Measurements from ENCODE around the gene SLC2A13. TPM values are rescaled to one million over a fixed set of nuclear protein-coding genes. Genes with fewer than 3 reads are reported as not detected.

Gene SLC2A13
- total RNA-seq, 1 experiment from 2014 or later, result 7.0 TPM

DNA sequence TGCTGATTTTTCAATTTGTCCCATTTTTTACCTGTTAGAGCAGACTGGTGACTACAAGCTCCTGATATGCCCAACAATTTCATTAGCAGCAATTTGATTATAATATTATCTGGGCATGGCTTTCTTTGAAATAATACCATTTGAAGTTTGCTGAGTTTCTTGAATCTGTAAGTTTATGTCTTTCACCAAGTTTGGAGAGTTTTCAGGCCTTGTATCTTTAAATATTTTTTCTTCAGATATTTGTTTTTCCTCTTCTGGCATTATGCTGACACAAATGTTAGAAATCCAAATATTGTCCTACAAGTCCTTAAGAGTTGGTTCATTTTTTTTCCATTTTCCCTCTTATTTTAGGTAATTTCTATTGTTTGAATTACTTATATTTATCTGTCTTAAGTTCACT is 30.4 kb downstream of the SLC2A13 start:
- H4K5ac ChIP-seq (ENCODE audit: insufficient read length, low read depth, low read length), result no peak overlapping the region
- H3K4me3 Mint-ChIP-seq, result no peak overlapping the region
- no peak overlapping the region for H2AFZ ChIP-seq (ENCODE audit: low read length)
- no peaks in the 10 kb centered on the region for H3K9me3 ChIP-seq (ENCODE audit: control insufficient read depth, low read depth, low read length)
- no peaks in the 10 kb centered on the region for H3K27me3 ChIP-seq (ENCODE audit: insufficient read depth, low read length)
- H3K4me1 ChIP-seq (ENCODE audit: insufficient read depth, low read length), result no peaks in the 10 kb centered on the region
- H3K4me2 ChIP-seq (ENCODE audit: insufficient read depth, insufficient read length, low read length), result no peak overlapping the region
- H3K56ac ChIP-seq (ENCODE audit: insufficient read length, low read depth, low read length), result no peak overlapping the region
- H3K23me2 ChIP-seq (ENCODE audit: insufficient read length, low read depth, low read length, poor library complexity, severe bottlenecking), result no peaks in the 10 kb centered on the region
- peaks cover 34 to 43% of the 10 kb centered on the region in 2 experiments for H3K9me3 Mint-ChIP-seq
- no peak overlapping the region for H2BK5ac ChIP-seq (ENCODE audit: insufficient read length, low read length)
- no peak overlapping the region for H2AK5ac ChIP-seq (ENCODE audit: insufficient read length, low read length)
- H3K79me1 ChIP-seq (ENCODE audit: insufficient read depth, low read depth, low read length, poor library complexity, severe bottlenecking), result no peaks in the 10 kb centered on the region
- no peak overlapping the region for H3K18ac ChIP-seq (ENCODE audit: insufficient read length, low read depth, low read length)
- H4K91ac ChIP-seq (ENCODE audit: insufficient read length, low read depth, low read length), result no peak overlapping the region
- no peak overlapping the region for H3K9ac ChIP-seq (ENCODE audit: extremely low read depth, insufficient read length, low read length)
- no peak overlapping the region for H3K27ac ChIP-seq (ENCODE audit: insufficient read length, low read depth, low read length)
- peaks cover 12 to 43% (median 15%) of the 10 kb centered on the region in 3 experiments for H3K36me3 Mint-ChIP-seq (ENCODE audit: insufficient read depth in 1 of 3, low read depth in 3 of 3)
- H2BK12ac ChIP-seq (ENCODE audit: insufficient read length, low read depth, low read length), result no peak overlapping the region
- H3K4me1 Mint-ChIP-seq, result no peaks in the 10 kb centered on the region
- no peak overlapping the region for H2BK15ac ChIP-seq (ENCODE audit: low read depth, low read length)
- H3K4ac ChIP-seq (ENCODE audit: low read depth, low read length), result no peak overlapping the region
- H2BK120ac ChIP-seq (ENCODE audit: low read depth, low read length, poor library complexity, severe bottlenecking), result no peak overlapping the region
- H3K27ac Mint-ChIP-seq, result no peak overlapping the region
- no peak overlapping the region for H3T11ph ChIP-seq (ENCODE audit: low read length)
- H2BK20ac ChIP-seq (ENCODE audit: low read depth, low read length, poor library complexity, severe bottlenecking), result no peak overlapping the region
- H3K27me3 Mint-ChIP-seq (ENCODE audit: low read depth), result no peaks in the 10 kb centered on the region; the same call in none of the 2 replicates
- H3K14ac ChIP-seq (ENCODE audit: insufficient read depth, low read length), result no peak overlapping the region
- DNase-seq, result no peak
- H4K8ac ChIP-seq (replicated peaks; ENCODE audit: insufficient read length, low read depth, low read length), result no peak overlapping the region
- H3K23ac ChIP-seq (ENCODE audit: insufficient read length, low read depth, low read length), result no peak overlapping the region
- no peaks in the 10 kb centered on the region for H4K20me1 ChIP-seq (ENCODE audit: control insufficient read depth, insufficient read depth, insufficient read length)
- TF ChIP-seq, protein P1, sequence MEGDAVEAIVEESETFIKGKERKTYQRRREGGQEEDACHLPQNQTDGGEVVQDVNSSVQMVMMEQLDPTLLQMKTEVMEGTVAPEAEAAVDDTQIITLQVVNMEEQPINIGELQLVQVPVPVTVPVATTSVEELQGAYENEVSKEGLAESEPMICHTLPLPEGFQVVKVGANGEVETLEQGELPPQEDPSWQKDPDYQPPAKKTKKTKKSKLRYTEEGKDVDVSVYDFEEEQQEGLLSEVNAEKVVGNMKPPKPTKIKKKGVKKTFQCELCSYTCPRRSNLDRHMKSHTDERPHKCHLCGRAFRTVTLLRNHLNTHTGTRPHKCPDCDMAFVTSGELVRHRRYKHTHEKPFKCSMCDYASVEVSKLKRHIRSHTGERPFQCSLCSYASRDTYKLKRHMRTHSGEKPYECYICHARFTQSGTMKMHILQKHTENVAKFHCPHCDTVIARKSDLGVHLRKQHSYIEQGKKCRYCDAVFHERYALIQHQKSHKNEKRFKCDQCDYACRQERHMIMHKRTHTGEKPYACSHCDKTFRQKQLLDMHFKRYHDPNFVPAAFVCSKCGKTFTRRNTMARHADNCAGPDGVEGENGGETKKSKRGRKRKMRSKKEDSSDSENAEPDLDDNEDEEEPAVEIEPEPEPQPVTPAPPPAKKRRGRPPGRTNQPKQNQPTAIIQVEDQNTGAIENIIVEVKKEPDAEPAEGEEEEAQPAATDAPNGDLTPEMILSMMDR (conservative IDR thresholded peaks at IDR 0.05), result no peak
- H3K79me2 ChIP-seq (ENCODE audit: insufficient read depth, low read length), result no peaks in the 10 kb centered on the region
